Gastrocnemius medialis (tissue), 4 donors: ENCODE results near the gene MTERF4. TPM values are rescaled to one million over a fixed set of nuclear protein-coding genes. Genes with fewer than 3 reads are reported as not detected.
A peak's percentile ranks its signal among the peaks of the same experiment; 100 is the strongest.

ENCODE experiments used
- ATAC-seq, 2 donors: fragments of 150-250 bp; one replicate each; pipeline ENCODE4 v1.9.1; 2016
- DNase-seq, 2 donors: peaks; one replicate each; pipeline ENCODE4 v3.0.0-alpha.2; 2019
- H3K27ac ChIP-seq, 4 donors: fragments of 200-600 bp; sonication (generic); 1 replicate in 1 of 4; 2 replicates in 3 of 4; pipeline ENCODE4 v1.5.1; 2016 to 2018; ENCODE audit warnings: mild to moderate bottlenecking in 2 of 4, moderate library complexity in 1 of 4
- H3K27me3 ChIP-seq, 3 donors: fragments of 200-600 bp; sonication (generic) in 2 of 3; 1 replicate in 1 of 3; 2 replicates in 2 of 3; pipeline versions ENCODE4 v1.5.1 to v1.6.0; 2016 to 2019; ENCODE audit warnings: mild to moderate bottlenecking in 1 of 3, moderate library complexity in 1 of 3
- H3K36me3 ChIP-seq, 2 donors: fragments of 200-600 bp; sonication (generic) in 1 of 2; one replicate each; pipeline ENCODE4 v1.5.1; 2017 to 2018
- H3K4me1 ChIP-seq, 2 donors: fragments of 200-600 bp; sonication (generic) in 1 of 2; one replicate each; pipeline ENCODE4 v1.5.1; 2016 to 2017; ENCODE audit warnings: mild to moderate bottlenecking in 2 of 2
- H3K4me3 ChIP-seq, 4 donors: fragments of 200-600 bp; sonication (generic) in 3 of 4; 1 replicate in 1 of 4; 2 replicates in 3 of 4; pipeline ENCODE4 v1.5.1; 2016 to 2019; ENCODE audit warnings: mild to moderate bottlenecking in 2 of 4
- H3K9me3 ChIP-seq, 3 donors: fragments of 200-600 bp; sonication (generic) in 2 of 3; 1 replicate in 1 of 3; 2 replicates in 2 of 3; pipeline ENCODE4 v1.5.1; 2016 to 2019
- CTCF ChIP-seq, 5 experiments: fragments of 450-650 bp in 3 of 5; fragments of 200-600 bp in 2 of 5; sonication (generic) in 2 of 5; IDR thresholded peaks in 4 of 5; conservative IDR thresholded peaks in 1 of 5; 1 replicate in 4 of 5; 2 replicates in 1 of 5; pipeline ENCODE4 v1.5.1; 2016 to 2019; ENCODE audit warnings: antibody characterized with exemption in 5 of 5, mild to moderate bottlenecking in 3 of 5, moderate library complexity in 3 of 5
- POLR2A ChIP-seq, 2 donors: fragments of 450-650 bp; IDR thresholded peaks; one replicate each; pipeline ENCODE4 v1.6.1; 2017; ENCODE audit warnings: antibody characterized with exemption in 2 of 2, mild to moderate bottlenecking in 2 of 2, moderate library complexity in 2 of 2
- in situ Hi-C, 4 donors: fragments of 200-750 bp; cut with MboI; loops; one replicate each; pipeline versions ENCODE4 v1.15.0 to v1.8.0; 2017; ENCODE audit warnings: low sequenced_read_pairs in 4 of 4
- intact Hi-C: fragments of 100-400 bp; cut with DNase I; formaldehyde crosslinking; loops from one replicate; pipeline ENCODE4 v1.15.1; 2023; ENCODE audit warnings: low total_unique reads
- total RNA-seq, 4 donors: library from RNA; depleted of rRNA; stranded (reverse); fragments of >200 nt; gene quantifications; one replicate each; pipeline versions ENCODE4 v1.1.0 to v1.2.3, GENCODE V29; 2016

MTERF4 gene
- total RNA-seq, 4 donors from 2014 or later = 21.8 to 49.3 (median 37.0) TPM

- peak; percentile 24 to 48 for ATAC-seq
Observed at GRCh38 chr2:241080405-241081189, 21.5 kb downstream of the MTERF4 start.

GRCh38 chr2:241074901-241075540 is 27.1 kb downstream of the MTERF4 start:
- intact Hi-C loops = no loop called here
- no peak overlapping the region for H3K27ac ChIP-seq
- no peak overlapping the region for H3K4me3 ChIP-seq
- ATAC-seq = no peak
- H3K36me3 ChIP-seq = peaks cover 0 to 60% of the 10 kb centered on the region in 2 donors
- in situ Hi-C loops = no loop called here
- no peaks in the 10 kb centered on the region for H3K9me3 ChIP-seq
- TF ChIP-seq POLR2A (IDR thresholded peaks at IDR 0.05) (no peak), CTCF (IDR thresholded peaks at IDR 0.05 in 4 of 5, conservative IDR thresholded peaks at IDR 0.05 in 1 of 5) (no peak)
- no peak for DNase-seq
- no peaks in the 10 kb centered on the region for H3K4me1 ChIP-seq
- no peaks in the 10 kb centered on the region for H3K27me3 ChIP-seq

More at GRCh38 chr2:241080405-241081189, 21.5 kb downstream of the MTERF4 start:
- Histone ChIP-seq H3K27ac (peak overlapping the region in 2 of 4 donors; percentile 2 to 56), H3K4me3 (no peak overlapping the region), H3K36me3 (peaks cover 0 to 18% of the 10 kb centered on the region in 2 donors), H3K4me1 (no peaks in the 10 kb centered on the region), H3K9me3 (no peaks in the 10 kb centered on the region), H3K27me3 (no peaks in the 10 kb centered on the region)
- in situ Hi-C loops = no loop called here
- intact Hi-C loops = loop anchor here (10.0 kb wide), 1 partner anchor 404 kb away; no protein-coding TSS in a partner anchor
- no peak for DNase-seq
- TF ChIP-seq CTCF (IDR thresholded peaks at IDR 0.05 in 4 of 5, conservative IDR thresholded peaks at IDR 0.05 in 1 of 5) = no peak
- TF ChIP-seq POLR2A (IDR thresholded peaks at IDR 0.05) = peak in 1 of 2 donors; percentile 12

- no peak for DNase-seq
- Histone ChIP-seq H3K4me1 (no peaks in the 10 kb centered on the region), H3K27ac (no peak overlapping the region), H3K27me3 (no peaks in the 10 kb centered on the region), H3K36me3 (peaks cover 0 to 68% of the 10 kb centered on the region in 2 donors), H3K9me3 (no peaks in the 10 kb centered on the region), H3K4me3 (no peak overlapping the region)
- ATAC-seq = no peak
- intact Hi-C loops (no loop called here), in situ Hi-C loops (no loop called here)
- TF ChIP-seq POLR2A (IDR thresholded peaks at IDR 0.05) (no peak), CTCF (IDR thresholded peaks at IDR 0.05 in 4 of 5, conservative IDR thresholded peaks at IDR 0.05 in 1 of 5) (no peak)
Observed at GRCh38 chr2:241074065-241074818, 27.8 kb downstream of the MTERF4 start.

GRCh38 chr2:241073166-241074064 is 28.7 kb downstream of the MTERF4 start:
- Histone ChIP-seq H3K9me3 (no peaks in the 10 kb centered on the region), H3K4me3 (no peak overlapping the region), H3K27me3 (no peaks in the 10 kb centered on the region), H3K27ac (no peak overlapping the region), H3K4me1 (no peaks in the 10 kb centered on the region), H3K36me3 (peaks cover 0 to 76% of the 10 kb centered on the region in 2 donors)
- no peak for ATAC-seq
- intact Hi-C loops (no loop called here), in situ Hi-C loops (no loop called here)
- no peak for TF ChIP-seq POLR2A (IDR thresholded peaks at IDR 0.05)
- TF ChIP-seq CTCF (IDR thresholded peaks at IDR 0.05 in 4 of 5, conservative IDR thresholded peaks at IDR 0.05 in 1 of 5) = no peak
- no peak for DNase-seq
